ENCODE measurements around the gene PIANP. TPM values are rescaled to one million over a fixed set of nuclear protein-coding genes. Genes with fewer than 3 reads are reported as not detected.

The PIANP gene
- total and polyA plus RNA-seq, 10 of the 15 experiments (the other 5 are each of a cell fraction or from before 2014, with no cell fraction given): 0.08 to 0.12 (median 0.08) TPM; not detected in 7

DNA sequence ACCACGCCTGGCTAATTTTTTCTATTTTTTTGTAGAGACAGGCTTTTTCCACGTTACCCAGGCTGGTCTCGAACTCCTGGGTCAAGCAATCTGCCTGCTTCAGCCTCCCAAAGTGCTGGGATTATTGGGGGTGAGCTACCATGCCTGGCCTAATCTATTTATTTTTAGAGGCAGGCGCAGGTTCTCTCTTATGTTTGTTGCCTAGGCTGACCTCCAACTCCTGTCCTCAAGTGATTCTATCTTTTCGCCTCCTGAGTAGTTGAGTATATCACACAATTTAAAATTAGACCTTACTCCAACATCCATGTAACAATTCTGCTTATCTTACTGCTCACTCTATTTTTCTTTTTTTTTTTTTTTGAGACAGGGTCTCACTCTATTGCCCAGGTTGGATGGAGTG lies 46.6 kb downstream of the PIANP start:
- Histone ChIP-seq H3K27me3 (replicated peaks in 1 of 2; ENCODE audit: control insufficient read depth in 2 of 2, insufficient read depth in 2 of 2, low read length in 1 of 2) (no peaks in the 10 kb centered on the region), H3K4me3 (no peak overlapping the region), H2AFZ (ENCODE audit: control insufficient read depth, low read depth, low read length) (no peak overlapping the region), H3K36me3 (ENCODE audit: control insufficient read depth in 2 of 2, insufficient read depth in 2 of 2, low read length in 1 of 2) (peaks cover 0 to 10% of the 10 kb centered on the region in 2 experiments), H3K4me1 (ENCODE audit: control insufficient read depth, insufficient read depth, low read length) (no peaks in the 10 kb centered on the region), H3K79me2 (ENCODE audit: control insufficient read depth, insufficient read depth, low read length) (no peaks in the 10 kb centered on the region), H3K9ac (ENCODE audit: control insufficient read depth, insufficient read depth, low read length) (no peak overlapping the region), H3K27ac (ENCODE audit: control insufficient read depth, insufficient read depth) (no peak overlapping the region), H4K20me1 (ENCODE audit: control insufficient read depth, insufficient read depth) (no peaks in the 10 kb centered on the region), H3K4me2 (ENCODE audit: control insufficient read depth, insufficient read depth) (no peak overlapping the region), H3K9me3 (replicated peaks; ENCODE audit: control insufficient read depth, insufficient read depth, low read length) (no peaks in the 10 kb centered on the region)
- TF ChIP-seq MTA2 (IDR thresholded peaks at IDR 0.05; ENCODE audit: low read depth): no peak
- no peak for TF ChIP-seq BCL3 (IDR thresholded peaks at IDR 0.05; ENCODE audit: borderline replicate concordance, insufficient read depth, low read depth, low read length, poor library complexity, severe bottlenecking)
- no peak for TF ChIP-seq SRF (IDR thresholded peaks at IDR 0.05; ENCODE audit: low read depth in 2 of 2, low read length in 2 of 2)
- no peak for TF ChIP-seq MYC (IDR thresholded peaks at IDR 0.05; ENCODE audit: insufficient read depth, insufficient read length, insufficient replicate concordance, low read length, severe bottlenecking)
- no peak for TF ChIP-seq PML (IDR thresholded peaks at IDR 0.05; ENCODE audit: low read length)
- no peak for TF ChIP-seq TCF12 (IDR thresholded peaks at IDR 0.05; ENCODE audit: low read depth, low read length)
- POLR2A ChIA-PET: interaction anchor here (0.7 to 1.0 kb wide), 3 partner anchors 51 to 279 kb away, joined by 3 read pairs; no protein-coding TSS in a partner anchor
- CTCF ChIA-PET: no interaction called here
- FAIRE-seq: no peak
- RAD21 ChIA-PET (ENCODE audit: unreplicated experiment): no interaction called here
- no peak for ATAC-seq
- WGBS (ENCODE audit: insufficient coverage, insufficient replicate concordance, low lambda C conversion rate, missing lambda C conversion rate): 86% methylated on average over 5 of the region's 5 CpGs
- SMC1A ChIA-PET (ENCODE audit: uncharacterized antibody, unreplicated experiment): interaction anchor here (1.2 kb wide), 1 partner anchor 50 kb away, joined by 4 read pairs; no protein-coding TSS in a partner anchor
- no peak for DNase-seq (ENCODE audit: low read depth, low spot score)
- intact Hi-C loops (cut with micrococcal nuclease; ENCODE audit: unreplicated experiment): no loop called here
- no TSS peak for BruUV-seq (replicated peaks)
- in situ Hi-C loops (cut with MboI): no loop called here
